GM12878 (cell line): ENCODE results near the gene RAB3IL1. TPM values are rescaled to one million over a fixed set of nuclear protein-coding genes. Genes with fewer than 3 reads are reported as not detected.

Experiments used
- KAT2A ChIP-seq: conservative IDR thresholded peaks from 2 replicates; pipeline ENCODE4 v1.6.1; 2011; ENCODE audit warnings: low read depth, low read length; ENCODE audit not compliant: control insufficient read depth
- RB1 ChIP-seq: fragments of 450-650 bp; formaldehyde crosslinking; IDR thresholded peaks from 2 replicates; pipeline ENCODE4 v1.6.1; 2017; ENCODE audit warnings: mild to moderate bottlenecking, borderline replicate concordance
- RBBP5 ChIP-seq: fragments of 200-600 bp; sonication (generic); conservative IDR thresholded peaks from 2 replicates; pipeline ENCODE4 v1.6.1; 2016
- polyA plus RNA-seq, 11 experiments: library from polyadenylated mRNA; depleted of rRNA in 4 of 11; unstranded in 6 of 11; stranded (reverse) in 5 of 11; fragments of >200 nt; fragmentation: Nextera tagmentation in 4 of 11; fragmentation: Illumina TruSeq in 1 of 11; extraction: Ambion mirVana in 4 of 11; extraction: Trizol in 1 of 11; gene quantifications; 1 replicate in 1 of 11; 2 replicates in 10 of 11; pipeline versions ENCODE4 v1.2.1 to v1.2.3, GENCODE V29; 2011 to 2016; ENCODE audit warnings: inconsistent platforms in 2 of 11, missing spikeins in 2 of 11, low read depth in 1 of 11
- total RNA-seq, 4 experiments: library from RNA; depleted of rRNA in 3 of 4; stranded (reverse); fragments of >200 nt in 3 of 4; fragmentation: Illumina TruSeq in 1 of 4; extraction: Trizol in 1 of 4; gene quantifications; 2 replicates each; pipeline versions ENCODE4 v1.2.1 to v1.2.3, GENCODE V29; 2013 to 2021
- TF ChIP-seq, protein P1 (sequence below): IDR thresholded peaks from 2 replicates; pipeline ENCODE4 v1.6.1; 2012; ENCODE audit warnings: improper control_type of control experiment, low read depth, low read length; ENCODE audit not compliant: insufficient replicate concordance
- TF ChIP-seq, protein P2 (sequence below): IDR thresholded peaks from 2 replicates; pipeline ENCODE4 v1.6.1; 2012; ENCODE audit warnings: low read depth, low read length, improper control_type of control experiment
- TF ChIP-seq, protein P3 (sequence below): fragments of 450-650 bp; IDR thresholded peaks from 2 replicates; pipeline ENCODE4 v1.6.1; 2017; ENCODE audit warnings: mild to moderate bottlenecking, low read depth, inconsistent platforms; ENCODE audit not compliant: poor library complexity, severe bottlenecking

Gene RAB3IL1
- total and polyA plus RNA-seq, 10 of the 15 experiments (the other 5 are each of a cell fraction or from before 2014, with no cell fraction given) = 0.04 TPM; not detected in 9

DNA sequence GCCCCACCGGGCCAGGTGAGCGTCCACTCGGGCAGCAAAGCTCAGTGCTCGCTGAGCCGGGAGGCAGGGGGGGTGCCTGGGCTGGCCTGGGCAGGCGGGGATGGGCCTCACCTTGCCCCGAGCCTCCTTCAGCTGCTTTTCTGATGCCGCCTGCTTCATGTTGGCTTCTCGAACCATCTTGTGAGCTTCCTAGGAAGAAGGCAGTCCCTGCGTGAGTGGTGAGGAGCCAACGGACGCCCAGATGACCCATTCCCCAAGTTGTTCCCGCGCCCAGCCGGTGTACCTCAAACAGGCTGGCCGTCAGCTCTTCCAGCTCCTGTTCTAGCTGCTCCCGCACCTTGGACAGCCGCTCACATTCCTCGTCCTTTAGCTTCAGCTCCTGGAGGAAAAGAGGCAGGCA lies 10.1 kb downstream of the RAB3IL1 start (continued):
- TF ChIP-seq, protein P1, sequence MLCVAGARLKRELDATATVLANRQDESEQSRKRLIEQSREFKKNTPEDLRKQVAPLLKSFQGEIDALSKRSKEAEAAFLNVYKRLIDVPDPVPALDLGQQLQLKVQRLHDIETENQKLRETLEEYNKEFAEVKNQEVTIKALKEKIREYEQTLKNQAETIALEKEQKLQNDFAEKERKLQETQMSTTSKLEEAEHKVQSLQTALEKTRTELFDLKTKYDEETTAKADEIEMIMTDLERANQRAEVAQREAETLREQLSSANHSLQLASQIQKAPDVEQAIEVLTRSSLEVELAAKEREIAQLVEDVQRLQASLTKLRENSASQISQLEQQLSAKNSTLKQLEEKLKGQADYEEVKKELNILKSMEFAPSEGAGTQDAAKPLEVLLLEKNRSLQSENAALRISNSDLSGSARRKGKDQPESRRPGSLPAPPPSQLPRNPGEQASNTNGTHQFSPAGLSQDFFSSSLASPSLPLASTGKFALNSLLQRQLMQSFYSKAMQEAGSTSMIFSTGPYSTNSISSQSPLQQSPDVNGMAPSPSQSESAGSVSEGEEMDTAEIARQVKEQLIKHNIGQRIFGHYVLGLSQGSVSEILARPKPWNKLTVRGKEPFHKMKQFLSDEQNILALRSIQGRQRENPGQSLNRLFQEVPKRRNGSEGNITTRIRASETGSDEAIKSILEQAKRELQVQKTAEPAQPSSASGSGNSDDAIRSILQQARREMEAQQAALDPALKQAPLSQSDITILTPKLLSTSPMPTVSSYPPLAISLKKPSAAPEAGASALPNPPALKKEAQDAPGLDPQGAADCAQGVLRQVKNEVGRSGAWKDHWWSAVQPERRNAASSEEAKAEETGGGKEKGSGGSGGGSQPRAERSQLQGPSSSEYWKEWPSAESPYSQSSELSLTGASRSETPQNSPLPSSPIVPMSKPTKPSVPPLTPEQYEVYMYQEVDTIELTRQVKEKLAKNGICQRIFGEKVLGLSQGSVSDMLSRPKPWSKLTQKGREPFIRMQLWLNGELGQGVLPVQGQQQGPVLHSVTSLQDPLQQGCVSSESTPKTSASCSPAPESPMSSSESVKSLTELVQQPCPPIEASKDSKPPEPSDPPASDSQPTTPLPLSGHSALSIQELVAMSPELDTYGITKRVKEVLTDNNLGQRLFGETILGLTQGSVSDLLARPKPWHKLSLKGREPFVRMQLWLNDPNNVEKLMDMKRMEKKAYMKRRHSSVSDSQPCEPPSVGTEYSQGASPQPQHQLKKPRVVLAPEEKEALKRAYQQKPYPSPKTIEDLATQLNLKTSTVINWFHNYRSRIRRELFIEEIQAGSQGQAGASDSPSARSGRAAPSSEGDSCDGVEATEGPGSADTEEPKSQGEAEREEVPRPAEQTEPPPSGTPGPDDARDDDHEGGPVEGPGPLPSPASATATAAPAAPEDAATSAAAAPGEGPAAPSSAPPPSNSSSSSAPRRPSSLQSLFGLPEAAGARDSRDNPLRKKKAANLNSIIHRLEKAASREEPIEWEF = no peak
- no peak for TF ChIP-seq RB1
- TF ChIP-seq KAT2A = no peak
- TF ChIP-seq RBBP5 = no peak
- TF ChIP-seq, protein P2, sequence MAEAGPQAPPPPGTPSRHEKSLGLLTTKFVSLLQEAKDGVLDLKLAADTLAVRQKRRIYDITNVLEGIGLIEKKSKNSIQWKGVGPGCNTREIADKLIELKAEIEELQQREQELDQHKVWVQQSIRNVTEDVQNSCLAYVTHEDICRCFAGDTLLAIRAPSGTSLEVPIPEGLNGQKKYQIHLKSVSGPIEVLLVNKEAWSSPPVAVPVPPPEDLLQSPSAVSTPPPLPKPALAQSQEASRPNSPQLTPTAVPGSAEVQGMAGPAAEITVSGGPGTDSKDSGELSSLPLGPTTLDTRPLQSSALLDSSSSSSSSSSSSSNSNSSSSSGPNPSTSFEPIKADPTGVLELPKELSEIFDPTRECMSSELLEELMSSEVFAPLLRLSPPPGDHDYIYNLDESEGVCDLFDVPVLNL = no peak
- TF ChIP-seq, protein P3, sequence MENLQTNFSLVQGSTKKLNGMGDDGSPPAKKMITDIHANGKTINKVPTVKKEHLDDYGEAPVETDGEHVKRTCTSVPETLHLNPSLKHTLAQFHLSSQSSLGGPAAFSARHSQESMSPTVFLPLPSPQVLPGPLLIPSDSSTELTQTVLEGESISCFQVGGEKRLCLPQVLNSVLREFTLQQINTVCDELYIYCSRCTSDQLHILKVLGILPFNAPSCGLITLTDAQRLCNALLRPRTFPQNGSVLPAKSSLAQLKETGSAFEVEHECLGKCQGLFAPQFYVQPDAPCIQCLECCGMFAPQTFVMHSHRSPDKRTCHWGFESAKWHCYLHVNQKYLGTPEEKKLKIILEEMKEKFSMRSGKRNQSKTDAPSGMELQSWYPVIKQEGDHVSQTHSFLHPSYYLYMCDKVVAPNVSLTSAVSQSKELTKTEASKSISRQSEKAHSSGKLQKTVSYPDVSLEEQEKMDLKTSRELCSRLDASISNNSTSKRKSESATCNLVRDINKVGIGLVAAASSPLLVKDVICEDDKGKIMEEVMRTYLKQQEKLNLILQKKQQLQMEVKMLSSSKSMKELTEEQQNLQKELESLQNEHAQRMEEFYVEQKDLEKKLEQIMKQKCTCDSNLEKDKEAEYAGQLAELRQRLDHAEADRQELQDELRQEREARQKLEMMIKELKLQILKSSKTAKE = no peak
